HG03097 (cell line): ENCODE results near the gene MAPK7.

ENCODE experiments used
- ATAC-seq: cut with Tn5 transposase; IDR thresholded peaks from one replicate; pipeline ENCODE4 v1.9.1; 2021; ENCODE audit not compliant: unreplicated experiment, low FRiP score

Gene MAPK7

DNA sequence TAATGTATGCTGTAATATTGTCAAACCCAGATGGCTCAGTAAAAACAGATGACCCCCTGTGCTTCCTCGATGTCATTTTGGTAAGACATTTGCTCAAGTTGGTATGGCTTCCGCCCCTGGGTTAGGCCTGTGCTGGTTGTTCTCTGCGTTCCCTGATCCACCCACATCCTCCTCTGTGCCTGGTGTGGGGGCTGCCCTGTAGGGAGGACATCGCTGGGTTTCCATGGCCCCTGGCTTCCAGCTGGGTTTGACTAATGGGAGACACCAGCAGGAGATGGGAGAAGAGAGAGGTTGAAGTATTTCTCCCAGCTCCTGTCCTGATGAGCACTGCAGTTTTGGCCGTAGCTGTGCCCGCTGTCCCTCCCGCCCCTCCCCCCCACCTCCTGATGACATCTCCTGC, 13.1 kb downstream of the MAPK7 start:
- no peak for ATAC-seq

DNA sequence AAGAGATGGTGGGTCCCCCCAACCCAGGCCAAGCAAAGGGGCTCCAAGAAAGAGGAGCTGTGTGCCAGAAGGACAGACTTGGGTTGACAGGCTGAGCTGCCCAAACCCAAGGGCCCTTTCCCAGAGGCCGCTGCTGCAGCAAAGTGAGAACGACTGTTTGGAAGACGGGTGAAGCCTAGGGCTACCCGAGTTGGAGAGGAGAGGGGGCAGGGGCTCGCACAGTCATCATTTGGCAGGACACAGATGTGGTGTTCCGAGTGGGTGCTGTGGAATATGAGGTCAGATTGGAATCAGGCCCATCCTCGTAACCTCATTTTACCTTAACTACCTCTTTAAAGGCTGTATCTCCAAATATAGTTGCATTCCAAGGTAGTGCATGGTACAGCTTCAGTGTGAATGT, 14.0 kb downstream of the MAPK7 start:
- no peak for ATAC-seq

GRCh38 chr17:19397556-19398041, 19.3 kb downstream of the MAPK7 start:
- no peak for ATAC-seq

GRCh38 chr17:19398301-19399181, 20.2 kb downstream of the MAPK7 start:
- no peak for ATAC-seq

GRCh38 chr17:19399750-19400450, 21.6 kb downstream of the MAPK7 start:
- ATAC-seq = no peak

DNA sequence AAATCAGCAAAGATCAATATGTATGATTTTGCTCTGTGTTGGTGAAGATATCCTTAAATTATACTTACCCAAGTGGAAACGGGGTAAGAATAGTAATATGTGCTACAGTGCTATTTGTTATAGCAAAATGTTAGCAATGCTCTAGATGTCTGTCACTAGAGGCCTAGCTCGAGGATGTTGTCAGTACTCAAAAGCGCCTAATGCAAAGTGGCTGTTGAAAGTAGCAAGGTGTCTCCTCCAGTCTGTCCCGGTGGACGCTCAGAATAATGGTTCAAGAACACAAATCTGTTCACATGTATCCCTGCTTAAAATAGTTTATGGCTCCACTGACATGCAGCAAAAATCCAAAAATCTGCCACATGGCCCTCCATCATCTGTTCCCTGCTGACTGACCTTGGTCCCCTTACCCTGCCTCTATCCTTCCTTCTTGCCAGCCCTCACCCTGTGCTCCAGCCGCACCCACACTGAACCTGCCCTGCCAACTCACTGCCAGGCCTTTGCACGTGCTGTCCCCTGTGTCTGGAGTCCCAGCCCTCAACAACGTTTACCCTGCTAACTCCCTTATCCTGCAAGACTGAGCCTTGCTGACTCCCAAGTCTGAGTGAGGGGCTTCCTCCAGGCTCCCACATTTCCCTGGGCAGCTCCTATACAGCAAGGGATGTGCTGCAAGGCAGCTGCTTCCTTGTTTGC, 23.2 kb downstream of the MAPK7 start:
- no peak for ATAC-seq

GRCh38 chr17:19402171-19402570, 23.9 kb downstream of the MAPK7 start:
- no peak for ATAC-seq

- no peak for ATAC-seq
Observed at GRCh38 chr17:19403021-19403420, 24.7 kb downstream of the MAPK7 start.

GRCh38 chr17:19404264-19404663, 26.0 kb downstream of the MAPK7 start:
- no peak for ATAC-seq

DNA sequence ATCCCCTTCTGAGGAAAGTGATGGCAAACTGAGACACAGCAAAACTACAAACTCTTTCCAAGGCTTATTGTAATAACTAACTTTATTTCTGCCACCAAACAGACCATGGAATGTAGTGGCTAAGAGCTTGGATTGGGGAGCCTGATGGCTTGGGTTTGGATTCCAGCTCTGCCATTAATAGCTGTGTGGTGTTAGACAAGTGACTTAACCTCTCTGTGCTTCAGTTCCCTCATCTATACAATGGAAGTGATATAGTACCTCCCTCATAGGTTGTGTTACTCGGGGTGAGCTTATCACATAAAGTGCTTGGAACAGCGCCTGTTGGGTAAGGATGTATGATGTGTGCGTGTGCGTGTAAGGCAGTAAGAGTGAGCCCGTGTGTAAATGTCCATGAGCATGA, 26.8 kb downstream of the MAPK7 start:
- ATAC-seq = no peak

DNA sequence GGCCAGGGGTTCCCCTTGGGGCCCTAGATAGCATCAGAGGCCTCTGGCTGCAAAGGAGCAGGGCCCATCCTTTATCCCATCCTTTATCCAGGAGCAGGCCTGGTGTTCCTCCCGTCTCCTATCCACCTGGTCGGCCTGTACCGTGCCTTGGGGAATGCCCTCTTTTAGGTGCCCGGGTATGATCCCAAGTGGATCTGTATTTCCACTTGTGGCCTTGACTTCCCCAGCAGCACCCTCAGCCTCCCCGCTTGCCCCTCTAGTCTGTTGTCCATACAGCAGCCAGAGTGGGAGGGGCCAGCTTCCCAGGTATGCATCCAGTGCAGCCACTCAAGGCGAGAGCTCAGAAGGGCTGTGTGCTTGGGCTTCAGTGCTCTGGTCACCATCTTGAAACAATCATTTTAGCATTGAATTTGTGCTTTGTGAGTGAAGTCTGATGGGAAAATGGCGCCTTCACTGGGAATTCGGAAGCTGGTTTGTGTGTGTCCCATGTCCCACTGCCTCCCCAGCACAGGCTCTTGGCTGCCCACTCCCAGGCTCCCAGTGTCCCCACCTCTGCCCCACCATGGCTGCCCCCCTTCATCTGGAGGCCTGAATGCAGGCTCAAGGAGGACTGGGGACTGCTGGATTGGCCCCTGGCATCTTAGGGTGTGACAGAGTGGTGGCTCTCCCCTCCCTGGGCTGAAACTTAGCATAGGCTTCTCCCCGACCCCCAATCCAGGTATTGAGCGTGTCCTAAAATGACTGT, 29.5 kb downstream of the MAPK7 start:
- ATAC-seq = no peak

DNA sequence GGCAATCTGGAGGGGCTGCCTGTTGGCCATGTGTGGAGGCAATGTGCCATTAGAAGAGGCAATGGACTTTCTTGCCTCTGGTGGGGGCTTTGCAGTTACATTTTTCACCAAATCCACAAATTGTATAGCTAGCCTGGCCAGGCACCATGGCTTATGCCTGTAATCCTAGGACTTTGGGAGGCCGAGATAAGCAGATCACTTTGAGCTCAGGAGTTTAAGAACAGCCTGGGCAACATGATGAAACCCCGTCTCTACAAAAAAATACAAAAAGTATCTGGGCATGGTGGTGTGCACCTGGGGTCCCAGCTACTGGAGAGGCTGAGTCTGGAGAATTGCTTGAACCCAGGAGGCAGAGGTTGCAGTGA, 30.0 kb downstream of the MAPK7 start:
- ATAC-seq = no peak

GRCh38 chr17:19409066-19409465, 30.8 kb downstream of the MAPK7 start:
- ATAC-seq = no peak

GRCh38 chr17:19409509-19409908, 31.2 kb downstream of the MAPK7 start:
- ATAC-seq = no peak

DNA sequence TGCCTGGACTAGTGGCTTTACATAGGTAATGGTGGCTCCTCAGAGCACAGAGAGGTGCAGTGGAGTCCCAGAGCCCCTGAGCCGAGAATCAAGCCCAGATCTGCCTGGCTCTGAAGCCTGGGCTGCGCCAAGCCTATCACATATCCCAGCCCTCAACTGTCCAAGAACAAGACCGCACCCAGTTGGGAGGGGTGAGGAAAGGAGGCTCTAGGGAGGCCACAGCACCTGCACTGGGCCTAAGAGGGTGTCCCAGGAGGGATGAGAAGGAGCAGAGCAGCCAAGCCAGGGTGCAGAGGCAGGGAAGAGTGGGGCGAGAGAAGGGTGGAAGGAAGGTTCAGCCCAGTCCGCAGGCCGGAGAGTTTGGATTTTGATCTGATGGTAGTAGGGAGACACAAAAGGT, 31.8 kb downstream of the MAPK7 start:
- ATAC-seq = no peak

DNA sequence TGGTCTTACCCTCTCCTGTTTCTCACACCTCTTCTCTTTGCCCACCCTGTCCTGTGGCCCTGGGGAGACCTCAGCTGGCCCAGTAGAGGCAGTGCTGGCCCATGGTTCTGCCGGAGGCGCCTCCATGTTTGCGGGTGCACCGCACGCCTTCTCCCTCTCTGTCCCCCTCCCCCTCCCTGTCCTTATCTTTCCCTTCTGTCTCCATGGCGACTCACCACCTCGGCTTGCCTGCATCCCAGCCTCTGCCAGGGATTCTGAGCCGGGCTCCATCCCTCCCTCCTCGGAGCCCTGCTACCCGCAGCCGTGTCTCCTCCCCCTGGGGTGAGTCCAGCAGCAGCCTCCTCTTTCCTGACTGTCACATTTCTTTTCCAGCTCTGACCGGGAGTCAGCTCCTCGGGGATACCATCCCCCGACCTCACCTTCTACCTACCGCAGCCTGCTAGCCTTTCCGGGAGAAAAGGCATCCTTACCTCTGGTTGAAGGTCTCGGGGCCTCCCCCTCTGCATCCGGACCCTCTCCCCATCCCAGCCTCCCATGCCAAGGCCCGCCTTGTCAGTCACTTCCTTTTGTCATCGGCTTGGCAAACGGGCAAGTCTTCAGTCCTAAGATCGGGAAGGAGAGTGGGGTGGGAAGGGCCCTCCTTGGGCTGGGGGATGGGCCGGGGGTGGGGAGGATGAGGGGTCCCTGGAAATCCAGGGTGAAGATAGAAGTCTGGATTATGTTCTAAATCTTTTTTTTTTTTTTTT, 32.8 kb downstream of the MAPK7 start, which contains the start of gene RNF112:
Gene RNF112 (plus strand): TSS at position 358 of the 746 bp plus-strand sequence. CDS start 177 bp downstream, at position 535.
- no peak for ATAC-seq

- no peak for ATAC-seq
Observed at GRCh38 chr17:19411631-19412030, 33.3 kb downstream of the MAPK7 start.

DNA sequence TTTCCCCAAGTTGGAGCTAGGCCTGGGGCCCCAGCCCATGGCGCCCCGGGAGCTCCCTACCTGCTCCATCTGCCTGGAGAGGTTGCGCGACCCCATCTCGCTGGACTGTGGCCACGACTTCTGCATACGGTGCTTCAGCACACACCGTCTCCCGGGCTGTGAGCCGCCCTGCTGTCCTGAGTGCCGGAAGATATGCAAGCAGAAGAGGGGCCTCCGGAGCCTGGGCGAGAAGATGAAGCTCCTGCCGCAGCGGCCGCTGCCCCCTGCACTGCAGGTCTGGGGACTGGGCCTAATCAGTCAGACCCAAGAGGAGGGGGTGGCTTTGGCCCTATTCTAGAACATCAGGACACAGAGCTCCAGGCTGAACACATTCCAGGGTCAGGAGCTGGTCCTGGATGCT, 34.2 kb downstream of the MAPK7 start:
- no peak for ATAC-seq

DNA sequence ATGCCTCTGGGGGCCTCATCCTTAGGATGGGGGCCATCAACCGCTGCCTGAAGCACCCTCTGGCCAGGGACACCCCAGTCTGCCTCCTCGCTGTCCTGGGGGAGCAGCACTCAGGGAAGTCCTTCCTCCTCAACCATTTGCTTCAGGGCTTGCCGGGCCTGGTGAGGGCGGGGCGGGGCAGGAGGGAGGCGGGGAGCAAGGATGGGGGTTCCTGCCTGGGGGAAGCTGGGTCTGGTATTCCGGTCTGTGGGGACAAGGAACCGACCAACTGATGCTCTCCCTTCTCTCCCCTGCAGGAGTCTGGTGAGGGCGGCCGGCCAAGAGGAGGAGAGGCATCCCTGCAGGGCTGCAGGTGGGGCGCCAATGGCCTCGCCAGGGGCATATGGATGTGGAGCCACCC, 34.7 kb downstream of the MAPK7 start:
- no peak for ATAC-seq

DNA sequence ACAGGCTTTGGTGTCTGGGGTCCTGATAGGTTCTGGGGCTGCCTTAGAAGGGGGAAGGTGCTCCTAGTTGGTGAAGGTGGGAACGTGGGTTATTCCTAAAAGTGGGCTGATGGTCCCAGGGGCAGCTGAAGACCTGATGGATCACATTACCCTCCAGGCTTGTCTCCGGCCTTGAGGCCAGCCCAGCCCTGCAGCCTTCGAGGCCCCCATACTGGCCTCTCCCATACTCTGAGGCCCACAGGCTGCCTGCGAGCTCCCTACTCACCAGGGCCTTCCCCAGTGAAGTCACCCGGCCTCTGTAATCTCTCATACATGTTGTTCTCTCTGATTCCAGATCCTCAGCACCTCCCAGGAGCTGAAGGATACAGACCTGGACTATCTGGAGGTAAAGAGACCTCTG, 35.5 kb downstream of the MAPK7 start:
- ATAC-seq = no peak
